Nephron (organoid): ENCODE measurements around the gene MSGN1.
A peak's percentile ranks its signal among the peaks of the same experiment; 100 is the strongest.

Source experiments
- H3K27ac Mint-ChIP-seq, 3 experiments: 2 replicates each; pipeline ENCODE4 v1.8.0; 2020; ENCODE audit warnings: mixed read lengths in 3 of 3, mild to moderate bottlenecking in 2 of 3, moderate library complexity in 1 of 3
- H3K27me3 Mint-ChIP-seq: 2 replicates; pipeline ENCODE4 v1.8.0; 2021; ENCODE audit warnings: low read depth, mild to moderate bottlenecking, moderate library complexity, mixed read lengths
- H3K36me3 Mint-ChIP-seq: 2 replicates; pipeline ENCODE4 v1.8.0; 2020; ENCODE audit warnings: low read depth, mixed read lengths
- H3K4me1 Mint-ChIP-seq: 2 replicates; pipeline ENCODE4 v1.8.0; 2020; ENCODE audit warnings: mixed read lengths
- H3K4me3 Mint-ChIP-seq, 3 experiments: 2 replicates each; pipeline ENCODE4 v1.8.0; 2020; ENCODE audit warnings: mild to moderate bottlenecking in 3 of 3, mixed read lengths in 3 of 3, moderate library complexity in 2 of 3
- H3K9me3 Mint-ChIP-seq: 2 replicates; pipeline ENCODE4 v1.8.0; 2020; ENCODE audit warnings: mixed read lengths
- TF ChIP-seq, protein P1 (sequence below), 3 experiments: fragments of 200-600 bp; sonication (generic); IDR thresholded peaks; one replicate each; pipeline ENCODE4 v1.5.0; 2021; ENCODE audit warnings: antibody characterized with exemption in 3 of 3; ENCODE audit not compliant: unreplicated experiment in 3 of 3

Gene MSGN1

DNA sequence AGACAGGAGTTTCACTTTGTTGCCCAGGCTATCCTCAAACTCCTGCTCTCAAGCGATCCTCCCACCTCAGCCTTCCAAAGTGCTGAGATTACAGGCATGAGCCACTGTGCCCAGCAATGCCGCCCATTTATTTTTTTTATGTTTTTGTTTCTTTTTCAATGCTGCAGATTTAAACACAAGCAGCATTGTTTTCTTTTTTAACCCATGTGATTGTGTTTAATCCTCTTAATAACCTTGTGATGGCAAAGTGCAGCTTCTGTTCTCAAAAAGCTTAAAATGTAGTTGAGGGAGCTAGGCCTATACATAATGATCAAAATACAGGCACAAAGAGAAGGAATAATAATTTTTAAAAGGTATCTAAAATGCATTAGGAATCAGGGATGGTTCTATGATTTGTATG lies 11.5 kb downstream of the MSGN1 start:
- TF ChIP-seq, protein P1, sequence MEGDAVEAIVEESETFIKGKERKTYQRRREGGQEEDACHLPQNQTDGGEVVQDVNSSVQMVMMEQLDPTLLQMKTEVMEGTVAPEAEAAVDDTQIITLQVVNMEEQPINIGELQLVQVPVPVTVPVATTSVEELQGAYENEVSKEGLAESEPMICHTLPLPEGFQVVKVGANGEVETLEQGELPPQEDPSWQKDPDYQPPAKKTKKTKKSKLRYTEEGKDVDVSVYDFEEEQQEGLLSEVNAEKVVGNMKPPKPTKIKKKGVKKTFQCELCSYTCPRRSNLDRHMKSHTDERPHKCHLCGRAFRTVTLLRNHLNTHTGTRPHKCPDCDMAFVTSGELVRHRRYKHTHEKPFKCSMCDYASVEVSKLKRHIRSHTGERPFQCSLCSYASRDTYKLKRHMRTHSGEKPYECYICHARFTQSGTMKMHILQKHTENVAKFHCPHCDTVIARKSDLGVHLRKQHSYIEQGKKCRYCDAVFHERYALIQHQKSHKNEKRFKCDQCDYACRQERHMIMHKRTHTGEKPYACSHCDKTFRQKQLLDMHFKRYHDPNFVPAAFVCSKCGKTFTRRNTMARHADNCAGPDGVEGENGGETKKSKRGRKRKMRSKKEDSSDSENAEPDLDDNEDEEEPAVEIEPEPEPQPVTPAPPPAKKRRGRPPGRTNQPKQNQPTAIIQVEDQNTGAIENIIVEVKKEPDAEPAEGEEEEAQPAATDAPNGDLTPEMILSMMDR (IDR thresholded peaks at IDR 0.05; ENCODE audit: unreplicated experiment in 3 of 3) = no peak
- H3K27me3 Mint-ChIP-seq = peaks cover 28% of the 10 kb centered on the region
- H3K9me3 Mint-ChIP-seq = no peaks in the 10 kb centered on the region
- H3K4me1 Mint-ChIP-seq = peaks cover 18% of the 10 kb centered on the region
- H3K27ac Mint-ChIP-seq = no peak overlapping the region
- no peak overlapping the region for H3K4me3 Mint-ChIP-seq
- H3K36me3 Mint-ChIP-seq = no peaks in the 10 kb centered on the region

DNA sequence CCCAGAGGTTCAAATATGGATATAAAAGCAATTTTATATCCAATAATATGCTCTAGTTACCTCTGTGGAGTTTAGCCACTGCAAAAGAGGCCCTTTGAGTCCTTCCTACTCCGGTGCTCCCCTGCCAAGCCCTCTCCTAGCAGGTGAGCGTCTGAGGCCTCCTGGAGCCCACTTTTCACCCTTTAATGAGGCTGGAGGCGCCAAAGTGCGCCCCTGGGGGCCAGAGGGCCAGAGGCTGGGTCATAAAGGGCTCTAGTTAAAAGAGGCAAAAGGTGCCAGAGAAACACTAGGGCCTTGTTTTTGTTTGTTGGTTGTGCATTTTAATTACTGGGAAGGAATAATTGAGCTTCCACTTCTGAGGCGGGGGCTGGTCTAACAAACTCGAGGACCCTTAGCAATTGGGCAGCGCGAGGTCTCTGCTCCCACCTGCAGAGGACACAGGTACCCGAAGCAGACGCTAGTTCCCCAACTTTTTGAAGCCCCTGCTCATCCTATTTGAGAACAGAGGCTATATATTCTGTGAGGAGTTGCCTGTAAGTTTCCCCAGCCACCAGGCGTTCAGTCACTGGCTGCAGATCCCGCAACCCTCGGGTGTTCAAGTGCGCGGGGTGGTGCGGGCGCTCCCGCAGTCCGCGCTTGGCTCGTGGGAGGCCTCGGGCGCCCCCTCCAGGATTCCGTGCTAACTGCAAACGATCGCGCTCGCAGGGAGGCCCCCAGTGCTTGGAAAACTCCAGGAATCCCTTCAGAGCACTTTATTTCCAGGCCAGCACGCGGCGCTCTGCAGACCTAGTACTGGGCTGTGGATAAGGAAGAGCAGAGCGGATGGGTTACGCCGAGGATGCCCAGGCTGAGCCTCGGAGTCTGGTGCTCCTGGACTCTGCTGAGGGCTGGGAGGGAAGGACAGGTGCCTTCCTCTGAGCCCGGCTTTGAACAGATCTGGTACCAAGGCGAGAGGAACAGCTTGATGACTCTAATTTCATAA lies 14.1 kb downstream of the MSGN1 start:
- TF ChIP-seq, protein P1 (IDR thresholded peaks at IDR 0.05; ENCODE audit: unreplicated experiment in 3 of 3) = peak; percentile 89 to 93 (median 90)
- Mint-ChIP-seq H3K27ac (no peak overlapping the region), H3K4me3 (peak overlapping the region; percentile 51 to 57 (median 57)), H3K27me3 (peaks cover 28% of the 10 kb centered on the region), H3K36me3 (no peaks in the 10 kb centered on the region), H3K4me1 (peaks cover 6% of the 10 kb centered on the region), H3K9me3 (no peaks in the 10 kb centered on the region)

DNA sequence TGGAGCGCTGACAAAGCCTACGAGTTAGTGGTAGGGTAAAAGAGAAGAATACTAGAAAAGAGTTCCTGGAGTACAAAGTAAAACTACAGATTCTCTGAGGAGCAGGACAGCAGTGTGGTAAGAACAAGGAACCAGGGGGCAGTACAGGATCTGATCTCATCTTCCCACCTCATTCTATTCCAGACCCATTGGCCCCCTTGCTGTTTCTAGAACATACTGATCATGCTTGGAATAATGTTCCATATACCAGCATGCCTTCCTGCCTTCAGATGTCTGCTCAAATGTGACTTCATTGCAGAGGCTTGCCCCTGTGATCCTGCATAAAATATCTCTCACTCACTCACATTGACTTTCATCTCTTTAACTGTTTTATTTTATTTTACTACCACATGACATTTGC lies 19.3 kb downstream of the MSGN1 start:
- Mint-ChIP-seq H3K4me3 (no peak overlapping the region), H3K9me3 (no peaks in the 10 kb centered on the region), H3K27ac (no peak overlapping the region), H3K4me1 (peaks cover 16% of the 10 kb centered on the region), H3K27me3 (peaks cover 8% of the 10 kb centered on the region), H3K36me3 (no peaks in the 10 kb centered on the region)
- TF ChIP-seq, protein P1 (IDR thresholded peaks at IDR 0.05; ENCODE audit: unreplicated experiment in 3 of 3) = no peak

DNA sequence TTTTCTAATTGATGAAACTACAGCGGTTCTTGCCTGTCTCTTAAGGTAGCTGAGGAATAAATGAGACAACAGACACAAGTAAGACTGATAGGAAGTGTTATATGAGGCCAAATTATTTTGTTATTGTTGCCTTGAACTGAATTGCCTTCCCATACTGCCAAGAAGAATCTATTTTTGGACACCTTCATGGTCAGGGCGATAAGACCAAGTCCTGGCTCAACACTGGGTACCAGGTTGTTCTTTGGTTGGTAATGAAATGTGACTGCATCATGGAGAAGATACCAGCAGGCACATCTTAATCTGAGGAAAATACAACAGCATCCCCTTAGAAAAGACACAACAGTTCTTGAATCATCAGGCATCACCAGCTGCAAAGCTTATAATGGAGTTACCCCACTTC lies 23.7 kb downstream of the MSGN1 start:
- Mint-ChIP-seq H3K4me3 (no peak overlapping the region), H3K4me1 (peaks cover 18% of the 10 kb centered on the region), H3K27me3 (peaks cover 4% of the 10 kb centered on the region), H3K36me3 (no peaks in the 10 kb centered on the region), H3K27ac (peak overlapping the region in 1 of 3 experiments; percentile 31), H3K9me3 (no peaks in the 10 kb centered on the region)
- TF ChIP-seq, protein P1 (IDR thresholded peaks at IDR 0.05; ENCODE audit: unreplicated experiment in 3 of 3) = no peak

DNA sequence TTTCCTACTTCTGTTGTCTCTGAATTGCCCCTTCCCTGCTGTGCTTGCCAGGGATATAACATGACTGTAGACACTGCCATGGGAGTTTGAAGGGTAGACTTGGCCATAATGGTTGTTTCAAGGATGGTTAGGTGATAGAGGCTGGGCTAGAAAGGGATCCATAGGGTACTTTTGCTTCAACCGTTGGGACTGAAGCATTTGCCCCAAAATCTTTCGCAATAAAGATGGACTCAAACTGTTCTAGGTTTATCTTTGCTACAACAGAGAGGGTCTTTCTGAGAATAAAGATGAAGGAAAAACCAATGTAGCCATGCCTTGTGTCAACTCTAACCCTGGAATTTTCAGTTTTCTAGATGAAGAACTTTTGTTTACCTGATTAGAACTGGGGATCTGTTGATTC lies 27.2 kb downstream of the MSGN1 start:
- no peaks in the 10 kb centered on the region for H3K9me3 Mint-ChIP-seq
- H3K36me3 Mint-ChIP-seq = no peaks in the 10 kb centered on the region
- TF ChIP-seq, protein P1 (IDR thresholded peaks at IDR 0.05; ENCODE audit: unreplicated experiment in 3 of 3) = no peak
- H3K4me3 Mint-ChIP-seq = no peak overlapping the region
- H3K27ac Mint-ChIP-seq = no peak overlapping the region
- peaks cover 8% of the 10 kb centered on the region for H3K27me3 Mint-ChIP-seq
- peaks cover 18% of the 10 kb centered on the region for H3K4me1 Mint-ChIP-seq
